HepG2 (cell line): ENCODE measurements around the gene ANKRD11. TPM values are rescaled to one million over a fixed set of nuclear protein-coding genes. Genes with fewer than 3 reads are reported as not detected.

ENCODE experiments used
- ATF7 ChIP-seq, 2 experiments: fragments of 450-650 bp in 1 of 2; sonication (generic) in 1 of 2; formaldehyde crosslinking in 1 of 2; IDR thresholded peaks; 2 replicates each; pipeline versions ENCODE4 v1.4.0 to v1.6.1; 2016 to 2020; ENCODE audit warnings: antibody characterized with exemption in 1 of 2, mild to moderate bottlenecking in 1 of 2, missing genetic modification reagents in 1 of 2
- BCL6 ChIP-seq: IDR thresholded peaks from 2 replicates; pipeline ENCODE4 v1.6.1; 2016; ENCODE audit warnings: missing genetic modification reagents, missing compliant biosample characterization
- MBD4 ChIP-seq: IDR thresholded peaks from 2 replicates; pipeline ENCODE4 v1.6.1; 2012; ENCODE audit warnings: low read length, inconsistent platforms, borderline replicate concordance
- MED8 ChIP-seq: sonication (generic); formaldehyde crosslinking; IDR thresholded peaks from 2 replicates; pipeline ENCODE4 v1.8.1; 2023; ENCODE audit warnings: mild to moderate bottlenecking, missing genetic modification reagents; ENCODE audit not compliant: insufficient replicate concordance
- RAD21 ChIP-seq: fragments of 450-650 bp; formaldehyde crosslinking; IDR thresholded peaks from 2 replicates; pipeline ENCODE4 v1.5.0; 2020; ENCODE audit warnings: mild to moderate bottlenecking
- SUZ12 ChIP-seq: fragments of 150-350 bp; IDR thresholded peaks from 2 replicates; pipeline ENCODE4 v1.6.1; 2014; ENCODE audit warnings: low read depth, low read length
- YEATS2 ChIP-seq: sonication (generic); formaldehyde crosslinking; IDR thresholded peaks from 2 replicates; pipeline ENCODE4 v1.4.0; 2020; ENCODE audit warnings: missing genetic modification reagents, borderline replicate concordance
- ZFP90 ChIP-seq: sonication (generic); formaldehyde crosslinking; IDR thresholded peaks from 2 replicates; pipeline ENCODE4 v1.8.0; 2022; ENCODE audit warnings: missing genetic modification reagents, mild to moderate bottlenecking, inconsistent platforms, borderline replicate concordance
- ZMYM2 ChIP-seq: sonication (generic); formaldehyde crosslinking; IDR thresholded peaks from 2 replicates; pipeline ENCODE4 v1.8.0; 2022; ENCODE audit warnings: mild to moderate bottlenecking, missing genetic modification reagents
- ZNF44 ChIP-seq: sonication (generic); formaldehyde crosslinking; IDR thresholded peaks from 2 replicates; pipeline ENCODE4 v1.5.1; 2020; ENCODE audit warnings: mild to moderate bottlenecking, missing genetic modification reagents
- ZNF557 ChIP-seq: sonication (generic); formaldehyde crosslinking; IDR thresholded peaks from 2 replicates; pipeline ENCODE4 v1.4.0; 2020; ENCODE audit warnings: missing genetic modification reagents
- ZNF644 ChIP-seq: IDR thresholded peaks from 2 replicates; pipeline ENCODE4 v1.6.1; 2016; ENCODE audit warnings: low read depth
- ZNF749 ChIP-seq: sonication (generic); formaldehyde crosslinking; IDR thresholded peaks from 2 replicates; pipeline ENCODE4 v1.8.0; 2022; ENCODE audit warnings: mild to moderate bottlenecking, missing genetic modification reagents, moderate library complexity, borderline replicate concordance
- ZNF776 ChIP-seq: sonication (generic); formaldehyde crosslinking; IDR thresholded peaks from 2 replicates; pipeline ENCODE4 v1.4.0; 2020; ENCODE audit warnings: mild to moderate bottlenecking, missing genetic modification reagents
- polyA plus RNA-seq, 8 experiments: library from polyadenylated mRNA; depleted of rRNA in 3 of 8; stranded (reverse) in 7 of 8; unstranded in 1 of 8; fragments of >200 nt; fragmentation: Illumina TruSeq in 4 of 8; extraction: Trizol in 4 of 8; gene quantifications; 2 replicates each; pipeline versions ENCODE4 v1.2.1 to v1.2.3, GENCODE V29; 2011 to 2016; ENCODE audit warnings: low read depth in 4 of 8, missing spikeins in 1 of 8, mixed read lengths in 1 of 8; ENCODE audit not compliant: insufficient read depth in 1 of 8
- total RNA-seq, 5 experiments: library from RNA; depleted of rRNA; stranded (reverse); fragments of >200 nt; fragmentation: Illumina TruSeq; extraction: Trizol; gene quantifications; 2 replicates each; pipeline ENCODE4 v1.2.3, GENCODE V29; 2016; ENCODE audit warnings: low read depth in 1 of 5
- TF ChIP-seq, protein P1 (sequence below): sonication (generic); formaldehyde crosslinking; IDR thresholded peaks from 2 replicates; pipeline ENCODE4 v1.4.0; 2020; ENCODE audit warnings: mild to moderate bottlenecking, missing genetic modification reagents
- TF ChIP-seq, protein P2 (sequence below): sonication (generic); formaldehyde crosslinking; IDR thresholded peaks from 2 replicates; pipeline ENCODE4 v1.4.0; 2020; ENCODE audit warnings: missing genetic modification reagents
- TF ChIP-seq, protein P3 (sequence below): sonication (generic); IDR thresholded peaks from 2 replicates; pipeline ENCODE4 v1.6.1; 2016; ENCODE audit warnings: low read depth, borderline replicate concordance

ANKRD11 gene
- total and polyA plus RNA-seq, 2 of the 13 experiments (the other 11 are each of a cell fraction or from before 2014, with no cell fraction given): 21.4 to 38.4 TPM

DNA sequence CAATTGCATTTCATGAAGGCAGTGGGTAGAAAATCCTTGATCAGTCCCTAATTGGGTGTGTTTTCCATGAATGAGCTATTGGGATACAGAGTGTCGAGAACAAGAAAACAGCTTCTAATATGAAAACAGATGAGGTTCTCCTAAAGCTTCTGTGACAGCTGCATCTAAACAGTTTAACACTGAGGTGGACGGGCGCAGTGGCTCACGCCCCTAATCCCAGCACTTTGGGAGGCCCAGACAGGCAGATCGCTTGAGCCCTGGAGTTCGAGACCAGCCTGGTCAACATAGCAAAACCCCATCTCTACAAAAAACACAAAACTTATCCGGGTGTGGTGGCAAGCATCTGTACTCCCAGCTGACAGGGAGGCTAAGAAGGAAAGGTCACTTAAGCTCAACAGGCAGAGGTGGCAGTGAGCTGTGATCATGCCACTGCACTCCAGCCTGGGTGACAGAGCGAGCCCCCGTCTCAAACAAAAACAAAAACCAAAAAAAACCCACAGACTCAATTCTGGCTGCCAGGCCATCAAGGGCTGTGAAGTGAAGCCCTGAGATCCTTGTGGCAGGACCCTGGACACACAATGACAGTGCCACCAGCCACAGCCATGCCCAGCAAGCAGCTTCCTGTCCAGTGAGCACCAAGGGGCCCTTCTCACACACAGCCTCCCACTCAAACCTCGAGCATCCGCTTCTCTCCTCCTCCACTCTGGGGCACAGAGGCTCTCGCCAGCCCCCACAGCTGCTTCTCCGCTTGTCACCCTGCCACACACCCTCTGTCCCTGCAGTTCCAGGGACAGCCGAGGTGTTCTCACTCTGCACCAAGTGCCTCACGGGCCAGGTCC lies 44.0 kb downstream of the ANKRD11 start (continued):
- TF ChIP-seq, protein P1, sequence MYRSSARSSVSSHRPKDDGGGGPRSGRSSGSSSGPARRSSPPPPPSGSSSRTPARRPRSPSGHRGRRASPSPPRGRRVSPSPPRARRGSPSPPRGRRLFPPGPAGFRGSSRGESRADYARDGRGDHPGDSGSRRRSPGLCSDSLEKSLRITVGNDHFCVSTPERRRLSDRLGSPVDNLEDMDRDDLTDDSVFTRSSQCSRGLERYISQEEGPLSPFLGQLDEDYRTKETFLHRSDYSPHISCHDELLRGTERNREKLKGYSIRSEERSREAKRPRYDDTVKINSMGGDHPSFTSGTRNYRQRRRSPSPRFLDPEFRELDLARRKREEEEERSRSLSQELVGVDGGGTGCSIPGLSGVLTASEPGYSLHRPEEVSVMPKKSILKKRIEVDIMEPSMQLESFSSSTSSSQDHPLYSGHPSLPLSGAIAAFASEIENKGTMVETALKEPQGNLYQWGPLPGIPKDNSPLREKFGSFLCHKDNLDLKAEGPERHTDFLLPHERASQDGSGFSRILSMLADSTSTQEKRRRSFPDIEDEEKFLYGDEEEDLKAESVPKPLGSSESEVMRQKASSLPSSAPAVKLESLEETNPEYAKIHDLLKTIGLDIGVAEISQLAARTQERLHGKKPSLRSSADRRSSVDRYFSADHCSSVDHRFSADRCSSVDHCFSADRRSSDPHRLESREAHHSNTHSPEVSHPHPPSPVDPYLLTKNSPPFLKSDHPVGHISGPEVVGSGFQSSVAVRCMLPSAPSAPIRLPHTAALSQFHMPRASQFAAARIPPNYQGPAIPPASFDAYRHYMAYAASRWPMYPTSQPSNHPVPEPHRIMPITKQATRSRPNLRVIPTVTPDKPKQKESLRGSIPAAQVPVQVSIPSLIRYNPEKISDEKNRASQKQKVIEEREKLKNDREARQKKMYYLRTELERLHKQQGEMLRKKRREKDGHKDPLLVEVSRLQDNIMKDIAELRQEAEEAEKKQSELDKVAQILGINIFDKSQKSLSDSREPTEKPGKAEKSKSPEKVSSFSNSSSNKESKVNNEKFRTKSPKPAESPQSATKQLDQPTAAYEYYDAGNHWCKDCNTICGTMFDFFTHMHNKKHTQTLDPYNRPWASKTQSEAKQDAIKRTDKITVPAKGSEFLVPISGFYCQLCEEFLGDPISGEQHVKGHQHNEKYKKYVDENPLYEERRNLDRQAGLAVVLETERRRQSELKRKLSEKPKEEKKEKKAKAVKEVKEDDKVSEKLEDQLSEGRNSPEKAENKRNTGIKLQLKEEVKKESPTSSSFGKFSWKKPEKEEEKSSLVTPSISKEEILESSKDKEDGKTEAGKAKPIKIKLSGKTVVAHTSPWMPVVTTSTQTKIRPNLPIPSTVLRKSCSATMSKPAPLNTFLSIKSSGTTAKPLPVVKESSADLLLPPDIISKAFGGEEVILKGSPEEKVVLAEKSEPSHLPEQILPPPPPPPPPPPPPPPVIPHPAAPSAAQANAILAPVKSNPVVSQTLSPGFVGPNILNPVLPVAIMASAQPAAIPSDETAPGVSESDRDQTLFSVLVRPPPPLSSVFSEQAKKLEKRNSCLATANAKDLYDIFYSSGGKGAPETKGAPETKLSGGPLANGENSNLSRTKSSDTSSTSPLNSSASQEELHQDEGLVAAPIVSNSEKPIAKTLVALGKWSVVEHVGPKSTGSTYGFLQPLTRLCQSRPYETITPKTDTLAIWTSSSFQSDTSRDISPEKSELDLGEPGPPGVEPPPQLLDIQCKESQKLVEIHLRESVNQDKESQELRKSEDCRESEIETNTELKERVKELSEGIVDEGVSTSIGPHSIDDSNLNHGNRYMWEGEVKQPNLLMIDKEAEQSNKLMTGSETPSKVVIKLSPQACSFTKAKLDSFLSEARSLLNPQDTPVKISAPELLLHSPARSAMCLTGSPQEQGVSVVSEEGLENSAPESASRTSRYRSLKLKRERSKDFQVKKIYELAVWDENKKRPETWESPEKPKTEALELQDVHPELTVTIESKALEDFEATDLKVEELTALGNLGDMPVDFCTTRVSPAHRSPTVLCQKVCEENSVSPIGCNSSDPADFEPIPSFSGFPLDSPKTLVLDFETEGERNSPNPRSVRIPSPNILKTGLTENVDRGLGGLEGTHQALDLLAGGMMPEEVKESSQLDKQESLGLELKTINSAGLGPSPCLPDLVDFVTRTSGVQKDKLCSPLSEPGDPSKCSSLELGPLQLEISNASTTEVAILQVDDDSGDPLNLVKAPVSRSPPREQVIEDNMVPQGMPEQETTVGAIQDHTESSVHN (CRISPR knock-in tag): 0 out of 2 replicates have a peak, but pooled peaks have one; percentile 63
- 0 out of 2 replicates have a peak, but pooled peaks have one; percentile 46 for TF ChIP-seq ZNF776 (CRISPR knock-in tag)
- no peak for TF ChIP-seq ZNF44 (CRISPR knock-in tag)
- no peak for TF ChIP-seq MBD4
- TF ChIP-seq ZNF557 (CRISPR knock-in tag): no peak
- TF ChIP-seq YEATS2 (CRISPR knock-in tag): no peak
- TF ChIP-seq, protein P2, sequence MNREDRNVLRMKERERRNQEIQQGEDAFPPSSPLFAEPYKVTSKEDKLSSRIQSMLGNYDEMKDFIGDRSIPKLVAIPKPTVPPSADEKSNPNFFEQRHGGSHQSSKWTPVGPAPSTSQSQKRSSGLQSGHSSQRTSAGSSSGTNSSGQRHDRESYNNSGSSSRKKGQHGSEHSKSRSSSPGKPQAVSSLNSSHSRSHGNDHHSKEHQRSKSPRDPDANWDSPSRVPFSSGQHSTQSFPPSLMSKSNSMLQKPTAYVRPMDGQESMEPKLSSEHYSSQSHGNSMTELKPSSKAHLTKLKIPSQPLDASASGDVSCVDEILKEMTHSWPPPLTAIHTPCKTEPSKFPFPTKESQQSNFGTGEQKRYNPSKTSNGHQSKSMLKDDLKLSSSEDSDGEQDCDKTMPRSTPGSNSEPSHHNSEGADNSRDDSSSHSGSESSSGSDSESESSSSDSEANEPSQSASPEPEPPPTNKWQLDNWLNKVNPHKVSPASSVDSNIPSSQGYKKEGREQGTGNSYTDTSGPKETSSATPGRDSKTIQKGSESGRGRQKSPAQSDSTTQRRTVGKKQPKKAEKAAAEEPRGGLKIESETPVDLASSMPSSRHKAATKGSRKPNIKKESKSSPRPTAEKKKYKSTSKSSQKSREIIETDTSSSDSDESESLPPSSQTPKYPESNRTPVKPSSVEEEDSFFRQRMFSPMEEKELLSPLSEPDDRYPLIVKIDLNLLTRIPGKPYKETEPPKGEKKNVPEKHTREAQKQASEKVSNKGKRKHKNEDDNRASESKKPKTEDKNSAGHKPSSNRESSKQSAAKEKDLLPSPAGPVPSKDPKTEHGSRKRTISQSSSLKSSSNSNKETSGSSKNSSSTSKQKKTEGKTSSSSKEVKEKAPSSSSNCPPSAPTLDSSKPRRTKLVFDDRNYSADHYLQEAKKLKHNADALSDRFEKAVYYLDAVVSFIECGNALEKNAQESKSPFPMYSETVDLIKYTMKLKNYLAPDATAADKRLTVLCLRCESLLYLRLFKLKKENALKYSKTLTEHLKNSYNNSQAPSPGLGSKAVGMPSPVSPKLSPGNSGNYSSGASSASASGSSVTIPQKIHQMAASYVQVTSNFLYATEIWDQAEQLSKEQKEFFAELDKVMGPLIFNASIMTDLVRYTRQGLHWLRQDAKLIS (CRISPR knock-in tag): no peak
- no peak for TF ChIP-seq BCL6 (CRISPR knock-in tag)
- no peak for TF ChIP-seq ZNF644 (CRISPR knock-in tag)
- TF ChIP-seq RAD21 (CRISPR knock-in tag): no peak
- TF ChIP-seq, protein P3, sequence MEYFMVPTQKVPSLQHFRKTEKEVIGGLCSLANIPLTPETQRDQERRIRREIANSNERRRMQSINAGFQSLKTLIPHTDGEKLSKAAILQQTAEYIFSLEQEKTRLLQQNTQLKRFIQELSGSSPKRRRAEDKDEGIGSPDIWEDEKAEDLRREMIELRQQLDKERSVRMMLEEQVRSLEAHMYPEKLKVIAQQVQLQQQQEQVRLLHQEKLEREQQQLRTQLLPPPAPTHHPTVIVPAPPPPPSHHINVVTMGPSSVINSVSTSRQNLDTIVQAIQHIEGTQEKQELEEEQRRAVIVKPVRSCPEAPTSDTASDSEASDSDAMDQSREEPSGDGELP: no peak
- no peak for TF ChIP-seq ZFP90 (CRISPR knock-in tag)
- no peak for TF ChIP-seq MED8 (CRISPR knock-in tag)
- no peak for TF ChIP-seq ZMYM2 (CRISPR knock-in tag)
- TF ChIP-seq ZNF749 (CRISPR knock-in tag): no peak
- TF ChIP-seq SUZ12: no peak
- no peak for TF ChIP-seq ATF7 (IDR thresholded peaks at IDR 0.05)
- no peak for TF ChIP-seq ATF7 (CRISPR knock-in tag; IDR thresholded peaks at IDR 0.05)
